BLaER1 treated with 17β-estradiol and CSF1 and Interleukin-3, amounts not matched to agents 10 nM and 100 nM (cell line): ENCODE data around the gene HOXB4.

Experiments
- H3K27ac ChIP-seq, 11 experiments: shearing (Covaris generic); formaldehyde crosslinking; 2 replicates each; pipeline ENCODE4 v1.8.1; 2022
- H3K27me3 ChIP-seq, 11 experiments: shearing (Covaris generic); formaldehyde crosslinking; 2 replicates each; pipeline ENCODE4 v1.8.1; 2022
- H3K36me3 ChIP-seq, 11 experiments: shearing (Covaris generic); formaldehyde crosslinking; 2 replicates each; pipeline ENCODE4 v1.8.1; 2022
- H3K4me1 ChIP-seq, 10 experiments: shearing (Covaris generic); formaldehyde crosslinking; 2 replicates each; pipeline ENCODE4 v1.8.1; 2022
- H3K4me2 ChIP-seq, 11 experiments: shearing (Covaris generic); formaldehyde crosslinking; 2 replicates each; pipeline ENCODE4 v1.8.1; 2022
- H3K4me3 ChIP-seq, 10 experiments: shearing (Covaris generic); formaldehyde crosslinking; 2 replicates each; pipeline ENCODE4 v1.8.1; 2022
- H3K9ac ChIP-seq, 11 experiments: shearing (Covaris generic); formaldehyde crosslinking; 2 replicates each; pipeline ENCODE4 v1.8.1; 2022
- H3K9me3 ChIP-seq, 11 experiments: shearing (Covaris generic); formaldehyde crosslinking; replicated peaks in 1 of 11; 2 replicates each; pipeline ENCODE4 v1.8.1; 2022
- H4K20me1 ChIP-seq, 11 experiments: shearing (Covaris generic); formaldehyde crosslinking; 2 replicates each; pipeline ENCODE4 v1.8.1; 2022
- Cebpa-rat ChIP-seq, 11 experiments: shearing (Covaris generic); IDR thresholded peaks; 2 replicates each; pipeline ENCODE4 v1.8.1; 2022

The HOXB4 gene

DNA sequence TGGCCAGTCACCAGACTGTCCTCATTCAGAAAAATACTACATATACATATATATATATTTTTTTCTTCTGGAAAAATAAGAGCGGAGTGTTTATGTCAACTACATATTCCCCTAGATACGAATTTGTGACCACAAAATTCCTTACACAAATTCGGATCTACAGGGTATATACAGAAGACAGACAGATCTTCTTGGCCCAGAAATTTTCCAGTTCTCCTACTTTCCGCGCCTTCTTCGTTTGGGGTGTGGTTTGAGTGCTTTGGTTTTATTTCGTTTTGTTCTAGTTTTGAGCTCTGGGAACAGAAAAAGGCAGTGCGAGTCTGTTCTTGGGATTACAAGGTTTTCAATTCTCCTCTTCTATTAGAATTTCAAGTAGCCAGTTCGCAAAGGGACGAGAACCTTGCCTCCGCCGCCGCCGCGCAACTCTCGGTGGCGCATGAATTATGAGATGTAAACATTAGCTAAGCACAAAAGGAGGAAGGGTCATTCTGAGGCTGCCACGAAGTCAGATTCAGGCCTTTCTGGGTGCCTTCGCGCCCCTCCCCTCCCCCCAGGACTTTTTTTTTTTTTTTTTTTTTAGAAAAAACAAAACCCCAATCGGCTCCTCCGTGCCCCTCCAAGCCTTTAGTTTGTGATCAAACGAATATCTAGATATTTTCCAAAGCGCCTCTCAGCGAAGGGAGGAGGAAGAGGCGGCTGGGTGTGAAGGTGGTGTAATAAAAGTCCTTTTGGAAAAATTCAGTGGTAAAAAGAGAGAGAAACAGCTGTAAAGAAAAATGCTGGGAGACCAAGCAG lies 1.8 kb upstream of the HOXB4 start:
- H3K4me3 ChIP-seq, result no peak overlapping the region
- H3K4me1 ChIP-seq, result peaks cover 0 to 9% (median 2%) of the 10 kb centered on the region in 10 experiments; a peak in 5 of 20 replicates
- H3K9me3 ChIP-seq, result peaks cover 0 to 9% (median 0%) of the 10 kb centered on the region in 11 experiments; a peak in 2 of 22 replicates
- H3K9ac ChIP-seq, result no peak overlapping the region
- no peak for TF ChIP-seq Cebpa-rat (IDR thresholded peaks at IDR 0.05)
- H3K27ac ChIP-seq, result no peak overlapping the region
- peaks cover 0 to 87% (median 69%) of the 10 kb centered on the region in 11 experiments; a peak in 17 of 22 replicates for H4K20me1 ChIP-seq
- no peaks in the 10 kb centered on the region for H3K36me3 ChIP-seq
- peaks cover 99 to 100% (median 100%) of the 10 kb centered on the region in 11 experiments for H3K27me3 ChIP-seq
- no peak overlapping the region for H3K4me2 ChIP-seq

DNA sequence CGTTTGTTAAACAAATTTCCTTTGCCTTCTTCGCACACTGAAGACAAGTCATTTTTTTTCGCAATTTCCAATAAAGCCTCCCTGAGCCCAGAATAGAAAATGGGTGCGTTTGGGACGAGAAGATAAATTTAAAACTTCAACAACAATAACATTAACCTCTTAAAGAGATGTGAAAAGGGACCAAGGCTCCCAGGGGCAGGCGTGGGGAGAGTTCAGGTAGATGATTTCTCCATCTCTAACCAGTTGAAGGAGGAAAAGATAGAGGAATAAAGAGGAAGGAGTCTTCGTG lies 1.3 kb upstream of the HOXB4 start:
- H3K9me3 ChIP-seq, result peaks cover 0 to 9% (median 0%) of the 10 kb centered on the region in 11 experiments; a peak in 2 of 22 replicates
- no peak for TF ChIP-seq Cebpa-rat (IDR thresholded peaks at IDR 0.05)
- no peaks in the 10 kb centered on the region for H3K36me3 ChIP-seq
- H3K4me2 ChIP-seq, result no peak overlapping the region
- H3K4me1 ChIP-seq, result peaks cover 0 to 9% (median 2%) of the 10 kb centered on the region in 10 experiments; a peak in 5 of 20 replicates
- H3K27ac ChIP-seq, result no peak overlapping the region
- peaks cover 100% of the 10 kb centered on the region in 11 experiments for H3K27me3 ChIP-seq
- H3K4me3 ChIP-seq, result no peak overlapping the region
- peaks cover 0 to 90% (median 67%) of the 10 kb centered on the region in 11 experiments; a peak in 17 of 22 replicates for H4K20me1 ChIP-seq
- no peak overlapping the region for H3K9ac ChIP-seq

DNA sequence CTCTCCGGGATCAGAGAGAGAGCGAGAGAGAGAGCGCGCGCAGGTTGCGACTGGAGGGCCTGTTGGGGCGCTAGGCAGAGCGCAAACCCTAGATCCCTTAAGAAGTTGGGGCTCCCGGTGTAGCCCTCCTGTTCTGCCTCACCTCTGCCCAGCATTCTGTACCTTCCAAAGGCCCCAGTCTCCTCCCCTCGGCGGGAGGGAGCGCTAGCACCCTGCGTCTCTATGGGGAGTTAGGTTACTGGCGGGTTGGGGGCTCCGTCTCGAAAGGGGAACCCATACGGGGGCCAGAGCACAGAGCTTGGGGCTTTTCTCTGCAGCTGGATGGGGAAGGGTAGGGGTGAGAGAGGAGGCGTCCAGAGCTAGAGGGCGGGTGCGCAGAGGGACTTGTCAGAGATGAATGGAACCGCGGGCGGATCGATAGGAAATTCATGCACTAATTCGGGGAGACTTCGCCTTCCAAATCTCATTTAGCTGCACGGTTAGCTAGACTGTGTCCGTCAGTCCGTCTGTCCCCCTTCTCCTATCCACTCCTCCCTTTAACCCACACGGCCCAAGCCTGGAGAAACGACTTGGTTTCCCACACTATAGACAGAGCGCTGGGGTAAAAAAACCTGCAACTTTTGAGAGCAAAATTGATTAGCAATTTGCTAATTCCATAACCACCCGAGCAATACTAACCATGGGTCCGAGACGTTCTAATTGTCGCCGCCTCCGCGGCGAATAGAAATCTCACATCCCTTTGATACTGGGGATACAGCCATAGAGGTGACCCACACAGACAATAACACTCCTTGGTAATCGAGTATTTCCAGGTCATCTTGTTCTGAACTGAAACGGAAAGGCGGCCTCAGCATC lies 693 bp upstream of the HOXB4 start:
- Histone ChIP-seq H3K36me3 (no peaks in the 10 kb centered on the region), H3K9ac (no peak overlapping the region), H4K20me1 (peaks cover 0 to 90% (median 70%) of the 10 kb centered on the region in 11 experiments; a peak in 17 of 22 replicates), H3K27me3 (peaks cover 100% of the 10 kb centered on the region in 11 experiments), H3K4me2 (no peak overlapping the region), H3K4me1 (peaks cover 0 to 9% (median 2%) of the 10 kb centered on the region in 10 experiments; a peak in 5 of 20 replicates), H3K27ac (no peak overlapping the region), H3K9me3 (peaks cover 0 to 9% (median 0%) of the 10 kb centered on the region in 11 experiments; a peak in 2 of 22 replicates), H3K4me3 (no peak overlapping the region)
- TF ChIP-seq Cebpa-rat (IDR thresholded peaks at IDR 0.05), result no peak

DNA sequence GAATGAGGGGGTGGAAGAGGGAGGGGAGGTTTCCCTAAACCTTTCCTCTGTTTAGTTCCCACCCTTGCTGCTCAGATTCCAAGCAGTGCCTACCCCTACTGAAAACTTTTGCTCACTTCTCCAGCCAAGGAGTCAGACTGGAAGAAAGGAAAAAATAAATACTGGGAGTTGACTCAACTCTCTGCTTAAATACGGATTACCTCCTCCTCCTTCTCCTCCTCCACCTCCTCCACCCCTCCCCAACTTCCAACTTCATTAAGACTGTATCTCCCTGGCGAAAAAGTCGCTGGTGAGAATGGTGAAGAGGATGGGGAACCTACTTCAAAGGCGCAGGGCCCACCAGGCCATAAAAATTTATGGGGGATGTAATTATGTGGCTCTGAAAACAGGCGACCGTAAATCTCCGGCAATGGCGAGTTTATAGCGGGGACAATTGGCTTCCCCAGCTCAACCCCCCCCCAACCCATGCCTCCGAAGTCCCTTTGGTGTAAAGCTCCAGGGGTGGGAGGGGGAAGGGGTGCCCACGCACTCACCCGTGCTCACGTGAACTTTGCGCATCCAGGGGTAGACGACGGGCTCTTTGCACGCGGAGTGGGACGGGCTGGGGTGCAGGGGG lies 712 bp downstream of the HOXB4 start:
- peaks cover 0 to 90% (median 72%) of the 10 kb centered on the region in 11 experiments; a peak in 17 of 22 replicates for H4K20me1 ChIP-seq
- H3K4me2 ChIP-seq, result no peak overlapping the region
- H3K4me1 ChIP-seq, result peaks cover 0 to 9% (median 2%) of the 10 kb centered on the region in 10 experiments; a peak in 5 of 20 replicates
- peaks cover 100% of the 10 kb centered on the region in 11 experiments for H3K27me3 ChIP-seq
- H3K36me3 ChIP-seq, result no peaks in the 10 kb centered on the region
- no peak overlapping the region for H3K4me3 ChIP-seq
- peaks cover 0 to 9% (median 0%) of the 10 kb centered on the region in 11 experiments; a peak in 2 of 22 replicates for H3K9me3 ChIP-seq
- no peak for TF ChIP-seq Cebpa-rat (IDR thresholded peaks at IDR 0.05)
- no peak overlapping the region for H3K27ac ChIP-seq
- H3K9ac ChIP-seq, result no peak overlapping the region

DNA sequence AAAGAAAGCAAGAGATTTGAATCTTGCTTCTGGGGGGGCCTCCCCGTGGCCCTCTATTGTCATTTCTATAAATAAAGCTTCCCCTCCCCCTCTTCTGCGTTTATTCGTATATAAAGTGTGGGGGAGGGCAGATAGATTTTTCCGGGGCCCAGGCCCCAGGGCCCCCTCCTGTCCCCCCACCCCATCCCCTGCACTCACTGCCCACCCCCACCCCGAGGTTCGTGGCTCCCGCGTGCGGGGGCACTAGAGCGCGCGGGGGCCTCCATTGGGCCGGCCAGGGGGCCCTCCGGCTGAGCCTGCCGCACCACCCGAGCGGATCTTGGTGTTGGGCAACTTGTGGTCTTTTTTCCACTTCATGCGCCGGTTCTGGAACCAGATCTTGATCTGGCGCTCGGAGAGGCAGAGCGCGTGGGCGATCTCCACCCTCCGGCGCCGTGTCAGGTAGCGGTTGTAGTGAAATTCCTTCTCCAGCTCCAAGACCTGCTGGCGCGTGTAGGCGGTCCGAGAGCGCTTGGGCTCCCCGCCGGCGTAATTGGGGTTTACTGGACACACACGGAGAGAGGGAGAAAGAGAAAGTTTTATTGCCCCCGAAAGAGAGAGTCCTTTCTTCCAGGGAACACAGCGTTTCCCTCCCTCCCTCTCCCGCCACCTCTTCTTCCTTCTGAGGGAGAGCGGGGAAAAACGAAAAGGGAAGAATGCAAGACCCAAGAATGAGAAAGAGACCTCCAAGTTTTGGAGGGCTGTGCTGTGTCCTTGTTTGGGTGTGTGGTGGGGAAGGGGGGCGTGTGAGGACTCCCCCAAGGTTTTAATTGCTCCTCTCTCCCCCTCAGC lies 1.5 kb downstream of the HOXB4 start:
- peaks cover 0 to 2% (median 0%) of the 10 kb centered on the region in 10 experiments; a peak in 2 of 20 replicates for H3K4me1 ChIP-seq
- no peak overlapping the region for H3K27ac ChIP-seq
- H3K27me3 ChIP-seq, result peaks cover 100% of the 10 kb centered on the region in 11 experiments
- H3K4me3 ChIP-seq, result no peak overlapping the region
- peaks cover 0 to 90% (median 72%) of the 10 kb centered on the region in 11 experiments; a peak in 17 of 22 replicates for H4K20me1 ChIP-seq
- H3K36me3 ChIP-seq, result no peaks in the 10 kb centered on the region
- H3K9me3 ChIP-seq, result peaks cover 0 to 9% (median 0%) of the 10 kb centered on the region in 11 experiments; a peak in 2 of 22 replicates
- TF ChIP-seq Cebpa-rat (IDR thresholded peaks at IDR 0.05), result no peak
- H3K9ac ChIP-seq, result no peak overlapping the region
- no peak overlapping the region for H3K4me2 ChIP-seq

DNA sequence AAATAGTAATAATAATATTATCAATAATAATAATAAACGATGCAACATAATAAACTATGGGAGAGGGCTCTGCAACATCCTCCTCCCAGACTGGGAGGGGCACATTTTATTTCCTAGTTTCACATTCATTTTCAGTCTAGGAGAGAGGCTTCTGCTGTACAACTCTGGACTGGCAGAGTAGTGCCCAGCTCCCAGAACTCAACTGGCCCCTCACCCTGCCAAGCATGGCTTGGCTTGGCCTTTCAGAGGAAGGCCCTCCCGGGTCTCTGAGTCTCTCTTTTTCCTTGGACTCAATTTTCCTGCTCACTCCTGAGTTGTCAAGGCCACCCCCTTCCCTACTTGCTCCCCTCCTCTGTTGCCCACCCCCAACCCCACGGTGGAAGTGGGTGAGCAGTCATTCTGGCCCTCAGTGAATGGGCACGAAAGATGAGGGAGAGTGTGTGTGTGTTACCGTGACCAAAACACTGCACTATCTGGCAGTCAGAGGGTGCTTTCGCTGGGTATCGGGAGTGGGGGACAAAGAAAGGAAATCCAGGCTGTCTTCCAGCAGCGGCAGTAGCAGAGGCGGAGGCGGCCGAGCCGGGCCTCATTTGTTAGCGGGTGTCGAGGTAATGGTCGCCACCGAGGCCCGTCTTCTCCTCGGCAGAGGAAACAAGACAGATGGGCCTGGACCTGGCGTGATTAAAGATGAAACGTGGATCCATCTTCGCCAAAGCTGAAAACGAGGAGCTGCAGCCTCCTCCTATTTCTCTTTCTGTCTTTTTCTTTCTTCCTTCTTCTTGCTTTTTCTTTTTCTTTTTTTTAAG lies 2.3 kb downstream of the HOXB4 start:
- peaks cover 0 to 90% (median 72%) of the 10 kb centered on the region in 11 experiments; a peak in 17 of 22 replicates for H4K20me1 ChIP-seq
- no peaks in the 10 kb centered on the region for H3K4me1 ChIP-seq
- H3K9me3 ChIP-seq, result peaks cover 0 to 9% (median 0%) of the 10 kb centered on the region in 11 experiments; a peak in 2 of 22 replicates
- H3K27me3 ChIP-seq, result peaks cover 100% of the 10 kb centered on the region in 11 experiments
- H3K4me3 ChIP-seq, result no peak overlapping the region
- H3K9ac ChIP-seq, result no peak overlapping the region
- H3K36me3 ChIP-seq, result no peaks in the 10 kb centered on the region
- no peak overlapping the region for H3K27ac ChIP-seq
- no peak for TF ChIP-seq Cebpa-rat (IDR thresholded peaks at IDR 0.05)
- no peak overlapping the region for H3K4me2 ChIP-seq

DNA sequence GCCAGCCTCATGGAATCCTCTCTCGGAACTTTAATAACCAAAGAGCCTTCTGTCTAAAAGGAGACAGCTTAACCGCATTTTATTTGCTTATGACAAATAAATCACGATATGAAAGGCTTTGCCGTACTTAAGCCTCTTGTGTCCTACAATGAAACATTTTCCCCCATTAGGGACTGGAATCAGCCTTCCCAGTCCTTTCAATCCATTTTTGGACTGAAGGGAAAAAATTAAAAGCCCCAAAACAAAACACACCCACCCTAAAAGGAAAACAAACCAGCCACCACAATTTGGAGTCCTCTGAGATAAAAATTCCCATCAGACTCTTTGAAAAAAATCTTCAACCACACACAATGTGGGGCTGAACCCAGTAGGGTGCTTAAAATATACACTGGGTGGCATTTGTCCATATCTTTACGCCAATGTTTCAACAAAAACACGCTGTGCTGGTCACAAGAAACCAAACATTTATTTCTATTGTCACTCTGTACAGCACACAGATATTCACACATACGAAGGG lies 3.0 kb downstream of the HOXB4 start:
- TF ChIP-seq Cebpa-rat (IDR thresholded peaks at IDR 0.05), result no peak
- Histone ChIP-seq H3K36me3 (no peaks in the 10 kb centered on the region), H3K4me2 (no peak overlapping the region), H3K27ac (no peak overlapping the region), H3K27me3 (peaks cover 100% of the 10 kb centered on the region in 11 experiments), H3K9ac (no peak overlapping the region), H4K20me1 (peaks cover 0 to 90% (median 72%) of the 10 kb centered on the region in 11 experiments; a peak in 17 of 22 replicates), H3K4me3 (no peak overlapping the region), H3K4me1 (no peaks in the 10 kb centered on the region), H3K9me3 (peaks cover 0 to 9% (median 0%) of the 10 kb centered on the region in 11 experiments; a peak in 2 of 22 replicates)
